Measurements from ENCODE around the gene PRKCD. TPM values are rescaled to one million over a fixed set of nuclear protein-coding genes. Genes with fewer than 3 reads are reported as not detected.

Gene PRKCD
- total RNA-seq, 2 experiments from 2014 or later = 18.1 to 20.1 TPM

GRCh38 chr3:53198256-53198977, 37.4 kb downstream of the PRKCD start:
- no peak overlapping the region for H3K27ac ChIP-seq (ENCODE audit: low read depth in 1 of 2, low read length in 2 of 2)
- peaks cover 4% of the 10 kb centered on the region for H3K4me1 Mint-ChIP-seq (ENCODE audit: low read depth)
- no peak for ATAC-seq (ENCODE audit: poor library complexity)
- peaks cover under 1% of the 10 kb centered on the region for H3K36me3 ChIP-seq (ENCODE audit: insufficient read depth, low read length)
- H3K27me3 Mint-ChIP-seq = no peaks in the 10 kb centered on the region
- ChIA-PET CTCF (no interaction called here), POLR2A (no interaction called here)
- DNase-seq = no peak
- no peak overlapping the region for H3K4me3 Mint-ChIP-seq
- H3K27me3 ChIP-seq (ENCODE audit: control insufficient read depth in 1 of 2, insufficient read depth in 2 of 2, low read length in 2 of 2) = no peaks in the 10 kb centered on the region
- intact Hi-C loops (cut with DNase I, micrococcal nuclease) = loop anchor here (5.0 kb wide), 3 partner anchors 36 to 456 kb away; partner anchors contain the start of gene PRKCD (in 1 of the 2)
- H3K4me3 ChIP-seq (ENCODE audit: low read length) = no peak overlapping the region
- H3K4me1 ChIP-seq (ENCODE audit: insufficient read depth, low read length) = peaks cover 14% of the 10 kb centered on the region
- H3K9me3 Mint-ChIP-seq = no peaks in the 10 kb centered on the region
- H3K27ac Mint-ChIP-seq = no peak overlapping the region
- H3K9me3 ChIP-seq (ENCODE audit: control insufficient read depth in 1 of 2, insufficient read depth in 1 of 2, low read length in 2 of 2) = no peaks in the 10 kb centered on the region
- no peak for TF ChIP-seq CTCF (IDR thresholded peaks at IDR 0.05)
- H3K36me3 Mint-ChIP-seq (ENCODE audit: low read depth) = no peaks in the 10 kb centered on the region

- no peaks in the 10 kb centered on the region for H3K9me3 ChIP-seq (ENCODE audit: control insufficient read depth in 1 of 2, insufficient read depth in 1 of 2, low read length in 2 of 2)
- DNase-seq (no peak), ATAC-seq (ENCODE audit: poor library complexity) (no peak)
- no peak overlapping the region for H3K4me3 ChIP-seq (ENCODE audit: low read length)
- Mint-ChIP-seq H3K27ac (no peak overlapping the region), H3K27me3 (no peaks in the 10 kb centered on the region), H3K4me3 (no peak overlapping the region), H3K4me1 (ENCODE audit: low read depth) (peaks cover 4% of the 10 kb centered on the region), H3K36me3 (ENCODE audit: low read depth) (no peaks in the 10 kb centered on the region), H3K9me3 (no peaks in the 10 kb centered on the region)
- H3K4me1 ChIP-seq (ENCODE audit: insufficient read depth, low read length) = peaks cover 14% of the 10 kb centered on the region
- ChIA-PET POLR2A (no interaction called here), CTCF (no interaction called here)
- no peak for TF ChIP-seq CTCF (IDR thresholded peaks at IDR 0.05)
- no peaks in the 10 kb centered on the region for H3K36me3 ChIP-seq (ENCODE audit: insufficient read depth, low read length)
- H3K27ac ChIP-seq (ENCODE audit: low read depth in 1 of 2, low read length in 2 of 2) = no peak overlapping the region
- H3K27me3 ChIP-seq (ENCODE audit: control insufficient read depth in 1 of 2, insufficient read depth in 2 of 2, low read length in 2 of 2) = no peaks in the 10 kb centered on the region
- intact Hi-C loops (cut with DNase I, micrococcal nuclease) = loop anchor here (5.0 kb wide), 3 partner anchors 37 to 457 kb away; partner anchors contain the start of gene PRKCD (in 1 of the 2)
These were observed 38.0 kb downstream of the PRKCD start for GRCh38 chr3:53198996-53199395.

GRCh38 chr3:53199834-53200233, 38.8 kb downstream of the PRKCD start:
- intact Hi-C loops (cut with DNase I, micrococcal nuclease) = loop anchor here (5.0 kb wide), 3 partner anchors 38 to 458 kb away; partner anchors contain the start of gene PRKCD (in 1 of the 2)
- ATAC-seq (ENCODE audit: poor library complexity) (no peak), DNase-seq (no peak)
- peaks cover 4% of the 10 kb centered on the region for H3K4me1 Mint-ChIP-seq (ENCODE audit: low read depth)
- POLR2A ChIA-PET = no interaction called here
- H3K27me3 ChIP-seq (ENCODE audit: control insufficient read depth in 1 of 2, insufficient read depth in 2 of 2, low read length in 2 of 2) = no peaks in the 10 kb centered on the region
- H3K27ac ChIP-seq (ENCODE audit: low read depth in 1 of 2, low read length in 2 of 2) = no peak overlapping the region
- CTCF ChIA-PET = interaction anchor here (0.9 kb wide), 1 partner anchor 86 kb away, joined by 5 read pairs; no protein-coding TSS in a partner anchor
- no peaks in the 10 kb centered on the region for H3K27me3 Mint-ChIP-seq
- H3K9me3 Mint-ChIP-seq = no peaks in the 10 kb centered on the region
- H3K9me3 ChIP-seq (ENCODE audit: control insufficient read depth in 1 of 2, insufficient read depth in 1 of 2, low read length in 2 of 2) = no peaks in the 10 kb centered on the region
- H3K4me1 ChIP-seq (ENCODE audit: insufficient read depth, low read length) = peaks cover 14% of the 10 kb centered on the region
- H3K27ac Mint-ChIP-seq = no peak overlapping the region
- no peaks in the 10 kb centered on the region for H3K36me3 Mint-ChIP-seq (ENCODE audit: low read depth)
- H3K4me3 ChIP-seq (ENCODE audit: low read length) = no peak overlapping the region
- TF ChIP-seq CTCF (IDR thresholded peaks at IDR 0.05) = no peak
- no peak overlapping the region for H3K4me3 Mint-ChIP-seq
- H3K36me3 ChIP-seq (ENCODE audit: insufficient read depth, low read length) = no peaks in the 10 kb centered on the region

Measured in CD4-positive, alpha-beta T cell (primary cell).